CD4-positive, alpha-beta T cell treated with Interleukin-6 for 4 hours (primary cell): Measurements from ENCODE around the gene TMEM225B.
"Not testable (repeated sequence)": the region's sequence is repeated elsewhere in the genome, so short reads cannot be mapped to it uniquely, and the experiment has no call there.

Experiments
- DNase-seq: peaks from one replicate; pipeline ENCODE4 v3.0.0-alpha.2; 2020; ENCODE audit warnings: mixed read lengths

Gene TMEM225B, protein sequence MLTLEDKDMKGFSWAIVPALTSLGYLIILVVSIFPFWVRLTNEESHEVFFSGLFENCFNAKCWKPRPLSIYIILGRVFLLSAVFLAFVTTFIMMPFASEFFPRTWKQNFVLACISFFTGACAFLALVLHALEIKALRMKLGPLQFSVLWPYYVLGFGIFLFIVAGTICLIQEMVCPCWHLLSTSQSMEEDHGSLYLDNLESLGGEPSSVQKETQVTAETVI

GRCh38 chr7:99597762-99598501, at the start of gene TMEM225B:
Gene TMEM225B (plus strand): TSS chr7:99598267. CDS start chr7:99604389, 6,122 bp downstream.
- DNase-seq, result no peak

DNA sequence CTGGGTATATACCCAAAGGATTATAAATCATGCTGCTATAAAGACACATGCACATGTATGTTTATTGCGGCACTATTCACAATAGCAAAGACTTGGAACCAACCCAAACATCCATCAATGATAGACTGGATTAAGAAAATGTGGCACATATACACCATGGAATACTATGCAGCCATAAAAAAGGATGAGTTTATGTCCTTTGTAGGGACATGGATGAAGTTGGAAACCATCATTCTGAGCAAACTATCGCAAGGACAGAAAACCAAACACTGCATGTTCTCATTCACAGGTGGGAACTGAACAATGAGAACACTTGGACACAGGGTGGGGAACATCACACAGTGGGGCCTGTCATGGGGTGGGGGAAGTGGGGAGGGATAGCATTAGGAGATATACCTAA, 48.5 kb upstream of the TMEM225B start:
- DNase-seq, result not testable (repeated sequence)

GRCh38 chr7:99551334-99551733, 46.7 kb upstream of the TMEM225B start:
- no peak for DNase-seq

DNA sequence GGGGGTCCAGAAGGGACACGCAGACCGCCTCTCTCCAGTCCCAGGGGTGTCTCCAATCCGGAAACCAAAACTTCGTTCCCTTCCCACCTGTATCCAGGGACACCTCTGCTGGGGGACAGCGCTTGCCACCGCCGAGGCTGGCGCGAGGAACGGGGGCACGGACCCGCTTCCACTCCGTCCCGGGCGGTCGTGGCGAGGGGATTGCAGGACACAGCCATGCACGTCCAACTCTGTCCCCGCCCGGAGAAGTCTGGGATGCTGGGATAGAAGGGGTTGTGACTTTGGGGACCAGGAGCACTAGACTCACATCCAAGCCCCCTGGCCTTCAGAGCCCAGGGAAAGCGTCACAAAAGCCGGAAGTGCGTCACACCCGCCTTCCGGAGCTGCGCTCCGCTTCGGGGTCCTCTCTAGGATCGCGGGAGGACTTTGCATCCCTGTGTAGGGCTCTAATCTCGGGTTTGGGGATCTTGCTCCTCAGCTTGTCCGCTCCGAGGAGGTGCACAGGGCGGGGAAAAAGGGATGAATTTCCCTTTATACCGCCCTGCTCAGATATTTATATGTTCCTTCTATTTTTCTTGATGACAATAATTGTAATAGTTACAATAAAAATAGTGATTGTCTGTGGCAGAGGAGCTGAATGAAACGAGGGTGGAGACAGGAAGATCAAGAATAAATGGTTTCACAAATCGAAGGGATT, 46.2 kb upstream of the TMEM225B start, which contains the start of gene FAM200A:
Gene FAM200A (minus strand): TSS at position 348 of the 697 bp plus-strand sequence. CDS start 3,707 bp downstream, outside the sequence.
- peak; percentile 90 for DNase-seq

DNA sequence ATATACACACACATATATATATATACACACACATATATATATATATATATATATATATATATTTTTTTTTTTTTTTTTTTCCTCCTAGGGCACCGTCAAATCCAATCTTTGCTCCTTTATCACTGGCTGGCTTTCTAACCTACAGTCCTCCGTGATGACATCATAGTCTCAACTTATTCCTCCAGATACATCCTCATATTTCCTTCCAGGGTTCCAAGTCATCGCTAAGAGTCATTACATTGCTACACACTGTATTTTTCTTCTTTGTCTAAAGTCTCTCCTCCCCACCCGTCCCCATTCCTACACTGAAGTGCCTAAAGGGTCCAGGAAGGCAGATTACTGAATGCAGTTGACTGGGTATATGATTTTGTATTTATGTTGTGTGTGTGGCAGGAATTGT, 45.0 kb upstream of the TMEM225B start:
- DNase-seq, result no peak

- DNase-seq, result no peak
Observed at GRCh38 chr7:99554939-99555338, 43.1 kb upstream of the TMEM225B start.

DNA sequence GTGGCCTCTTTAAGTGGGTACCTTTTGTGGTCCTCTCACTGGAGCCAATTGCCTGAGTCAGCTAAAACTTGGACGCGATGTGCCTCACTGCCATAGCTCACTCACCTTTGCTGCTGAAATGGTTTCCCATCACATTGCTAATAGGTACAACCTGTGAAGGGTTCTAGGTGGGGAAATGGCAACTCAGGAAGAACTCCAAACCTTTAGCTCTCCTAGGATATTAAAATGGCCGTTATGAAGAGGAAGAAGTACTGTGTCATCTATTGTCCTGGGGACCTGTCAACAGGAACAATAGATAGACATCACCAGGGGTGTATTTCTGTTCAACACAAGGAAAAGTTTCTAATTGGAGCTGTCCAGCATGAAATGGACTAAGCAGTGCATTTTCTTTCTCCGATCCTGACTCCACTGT, 40.9 kb upstream of the TMEM225B start:
- DNase-seq, result no peak

DNA sequence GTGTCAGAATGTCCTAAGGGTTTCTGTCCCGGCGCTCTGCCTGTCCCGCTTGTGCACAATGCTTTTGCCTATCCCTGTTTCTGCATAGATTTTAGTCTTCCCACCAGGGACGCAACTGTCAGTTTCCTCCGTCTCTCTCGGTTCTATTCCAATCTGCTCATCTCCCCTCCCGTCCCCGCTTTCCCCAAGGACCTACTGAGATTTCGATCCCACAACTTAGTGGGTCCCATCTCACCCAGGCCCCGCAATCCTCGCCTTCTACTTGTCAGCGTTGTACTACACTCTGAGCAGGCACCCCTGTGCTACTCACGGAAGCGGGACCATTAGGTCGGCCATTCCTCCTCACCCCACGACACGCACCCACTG, 40.1 kb upstream of the TMEM225B start:
- DNase-seq, result no peak

DNA sequence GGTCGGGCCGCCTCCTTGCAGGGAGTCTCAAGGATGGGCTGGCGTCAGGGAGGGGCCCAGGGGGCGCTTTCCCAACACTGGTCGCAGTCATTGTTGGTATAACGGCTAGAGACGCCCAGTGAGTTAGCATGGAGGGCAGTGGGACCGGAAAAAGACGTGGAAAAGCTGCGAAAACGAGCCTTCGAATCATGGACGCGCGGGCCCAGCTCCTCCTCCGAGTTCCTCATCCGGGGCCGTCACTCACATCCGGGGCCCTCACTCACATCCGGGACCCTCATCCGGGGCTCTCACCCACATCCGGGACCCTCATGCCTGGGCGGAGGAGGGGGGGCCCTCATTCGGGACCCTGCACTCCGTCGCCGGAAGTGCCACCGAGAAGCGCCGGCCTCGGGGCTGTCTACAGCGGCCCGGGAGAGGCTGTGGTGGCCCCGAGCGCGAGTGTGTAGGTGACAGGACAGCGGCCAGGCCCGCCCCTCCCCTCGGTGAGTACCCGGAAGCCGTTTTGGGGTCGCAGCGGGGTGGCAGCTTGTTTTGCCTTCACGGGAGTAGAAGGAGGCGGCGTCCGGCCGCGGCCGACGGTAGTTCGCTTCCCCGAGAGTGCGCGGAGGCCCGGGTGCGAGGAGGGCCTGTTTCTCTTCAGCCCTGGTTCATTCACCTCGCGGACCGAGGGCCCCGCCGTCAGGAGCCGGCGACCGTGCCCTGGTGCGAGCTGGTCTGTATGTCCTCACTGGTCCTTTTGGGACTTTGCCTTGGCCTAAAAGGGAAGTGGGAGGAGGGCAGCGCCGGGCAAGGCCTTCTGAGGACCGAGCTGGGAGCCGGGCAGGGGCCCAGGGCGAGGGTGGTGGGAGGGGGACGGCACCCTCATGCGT, 39.5 kb upstream of the TMEM225B start, which contains the start of gene ZNF655:
Gene ZNF655 (plus strand): TSS at position 337 of the 869 bp plus-strand sequence. CDS start 1,918 bp downstream, outside the sequence.
- peak; percentile 89 for DNase-seq

DNA sequence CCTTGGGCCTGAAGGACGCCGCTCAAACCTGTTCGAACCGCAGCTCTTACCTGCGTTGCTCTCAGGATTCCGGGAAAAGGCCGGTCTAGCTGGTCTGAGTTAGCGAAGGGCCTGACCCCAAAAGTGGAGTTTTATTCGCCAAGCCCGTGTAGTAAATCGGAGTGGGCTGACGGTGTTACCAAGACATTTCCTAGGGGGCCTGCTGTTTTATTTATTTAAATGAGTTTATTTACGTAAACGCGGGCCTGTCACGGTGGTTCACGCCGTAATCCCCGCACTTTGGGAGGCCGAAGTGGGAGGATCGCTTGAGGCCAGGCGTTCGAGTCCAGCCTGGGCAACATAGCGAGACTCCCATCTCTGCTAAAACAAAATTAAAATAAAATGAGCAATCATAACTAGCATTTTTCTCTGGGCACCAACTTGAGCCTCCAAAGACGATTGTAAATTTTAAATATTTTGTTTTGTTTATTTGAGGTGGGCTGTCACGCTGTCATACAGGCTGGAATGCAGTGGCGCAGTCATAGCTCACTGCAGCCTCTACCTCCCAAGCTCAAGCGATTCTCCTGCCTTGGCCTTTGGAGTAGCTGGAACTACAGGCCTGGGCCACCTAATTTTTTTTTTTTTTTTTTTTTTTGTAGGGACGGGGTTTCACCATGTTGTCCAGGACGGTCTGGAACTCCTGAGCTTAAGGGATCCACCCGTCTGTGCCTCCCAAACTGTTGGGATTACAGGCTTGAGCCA, 38.7 kb upstream of the TMEM225B start:
- no peak for DNase-seq

- no peak for DNase-seq
Observed at GRCh38 chr7:99560834-99561736, 37.0 kb upstream of the TMEM225B start.

- DNase-seq, result no peak
Observed at GRCh38 chr7:99561737-99562051, 36.4 kb upstream of the TMEM225B start.

GRCh38 chr7:99562114-99562784, 35.8 kb upstream of the TMEM225B start:
- DNase-seq, result no peak

DNA sequence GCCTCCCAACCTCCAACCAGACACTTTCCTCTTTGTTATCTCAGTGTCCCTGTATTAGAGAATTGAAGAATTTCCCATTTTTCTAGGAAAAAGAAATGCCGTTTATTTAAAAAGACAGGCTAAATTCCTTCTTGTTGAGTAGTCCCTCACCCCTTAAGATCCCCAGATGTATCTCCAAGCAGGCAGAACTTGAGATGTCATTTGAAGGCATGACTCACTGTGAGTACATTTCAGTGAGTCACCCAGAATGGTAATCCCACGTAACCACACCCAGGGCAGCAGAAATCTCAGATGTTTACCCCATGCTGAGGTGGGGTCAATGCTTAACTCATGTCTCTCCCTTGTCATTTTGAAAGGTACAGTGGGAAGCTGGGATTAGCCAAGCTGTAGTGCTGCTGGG, 35.2 kb upstream of the TMEM225B start:
- DNase-seq, result peak; percentile 46

GRCh38 chr7:99563650-99564049, 34.4 kb upstream of the TMEM225B start:
- no peak for DNase-seq

- DNase-seq, result not testable (repeated sequence)
Observed at GRCh38 chr7:99568770-99569169, 29.3 kb upstream of the TMEM225B start.

- no peak for DNase-seq
Observed at GRCh38 chr7:99571768-99572167, 26.3 kb upstream of the TMEM225B start.

GRCh38 chr7:99573257-99573656, 24.8 kb upstream of the TMEM225B start:
- no peak for DNase-seq

GRCh38 chr7:99576251-99576650, 21.8 kb upstream of the TMEM225B start:
- no peak for DNase-seq

DNA sequence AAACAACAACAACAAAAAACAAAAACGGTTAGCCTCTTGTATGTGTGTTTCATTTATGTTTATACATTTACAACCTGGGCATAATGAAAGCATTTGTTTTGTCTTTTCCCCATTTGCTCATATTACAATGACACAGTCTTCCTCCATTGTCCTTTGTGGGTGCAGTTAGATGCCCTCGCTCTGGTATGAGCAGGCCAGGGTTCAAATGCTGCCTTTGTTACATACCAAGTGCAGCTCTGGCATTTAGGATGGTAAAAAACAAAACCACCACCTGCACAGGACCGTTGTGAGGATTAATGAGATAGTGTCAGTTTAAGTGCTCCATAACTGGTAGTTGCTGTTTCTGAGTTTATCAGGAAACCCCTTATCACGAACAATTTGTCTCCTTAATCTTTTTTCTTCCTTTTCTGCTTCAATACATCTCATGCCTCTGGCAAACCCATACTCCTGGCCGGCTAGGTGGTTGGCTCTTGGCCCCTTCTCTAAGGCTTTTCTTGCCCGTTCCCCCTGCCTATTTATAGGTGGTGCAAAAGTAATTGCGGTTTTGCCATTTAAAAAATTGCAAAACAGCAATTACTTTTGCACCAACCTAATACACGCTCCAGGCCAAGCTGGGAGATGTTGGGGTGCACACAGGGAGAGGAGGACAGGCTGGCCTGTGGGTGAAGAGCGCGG, 18.6 kb upstream of the TMEM225B start:
- DNase-seq, result no peak
